ENCODE results near the gene IRX4. TPM values are rescaled to one million over a fixed set of nuclear protein-coding genes. Genes with fewer than 3 reads are reported as not detected.
A peak's percentile ranks its signal among the peaks of the same experiment; 100 is the strongest.

The IRX4 gene
- total RNA-seq, 1 experiment from 2014 or later: 16.5 TPM

GRCh38 chr5:1930501-1930879 is 47.8 kb upstream of the IRX4 start (continued):
- TF ChIP-seq, protein P1, sequence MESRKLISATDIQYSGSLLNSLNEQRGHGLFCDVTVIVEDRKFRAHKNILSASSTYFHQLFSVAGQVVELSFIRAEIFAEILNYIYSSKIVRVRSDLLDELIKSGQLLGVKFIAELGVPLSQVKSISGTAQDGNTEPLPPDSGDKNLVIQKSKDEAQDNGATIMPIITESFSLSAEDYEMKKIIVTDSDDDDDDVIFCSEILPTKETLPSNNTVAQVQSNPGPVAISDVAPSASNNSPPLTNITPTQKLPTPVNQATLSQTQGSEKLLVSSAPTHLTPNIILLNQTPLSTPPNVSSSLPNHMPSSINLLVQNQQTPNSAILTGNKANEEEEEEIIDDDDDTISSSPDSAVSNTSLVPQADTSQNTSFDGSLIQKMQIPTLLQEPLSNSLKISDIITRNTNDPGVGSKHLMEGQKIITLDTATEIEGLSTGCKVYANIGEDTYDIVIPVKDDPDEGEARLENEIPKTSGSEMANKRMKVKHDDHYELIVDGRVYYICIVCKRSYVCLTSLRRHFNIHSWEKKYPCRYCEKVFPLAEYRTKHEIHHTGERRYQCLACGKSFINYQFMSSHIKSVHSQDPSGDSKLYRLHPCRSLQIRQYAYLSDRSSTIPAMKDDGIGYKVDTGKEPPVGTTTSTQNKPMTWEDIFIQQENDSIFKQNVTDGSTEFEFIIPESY (IDR thresholded peaks at IDR 0.05; ENCODE audit: extremely low read depth, insufficient replicate concordance, low read length): no peak
- TF ChIP-seq YY1 (IDR thresholded peaks at IDR 0.05; ENCODE audit: extremely low read depth, insufficient replicate concordance, low read depth, low read length) (no peak), SRF (IDR thresholded peaks at IDR 0.05; ENCODE audit: low read depth) (no peak), CBX3 (IDR thresholded peaks at IDR 0.05; ENCODE audit: low read depth) (no peak), ZFX (IDR thresholded peaks at IDR 0.05) (no peak), JUND (IDR thresholded peaks at IDR 0.05) (no peak), FOSL1 (IDR thresholded peaks at IDR 0.05; ENCODE audit: low read depth) (no peak)
- TF ChIP-seq, protein P2, sequence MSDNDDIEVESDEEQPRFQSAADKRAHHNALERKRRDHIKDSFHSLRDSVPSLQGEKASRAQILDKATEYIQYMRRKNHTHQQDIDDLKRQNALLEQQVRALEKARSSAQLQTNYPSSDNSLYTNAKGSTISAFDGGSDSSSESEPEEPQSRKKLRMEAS (IDR thresholded peaks at IDR 0.05): no peak

DNA sequence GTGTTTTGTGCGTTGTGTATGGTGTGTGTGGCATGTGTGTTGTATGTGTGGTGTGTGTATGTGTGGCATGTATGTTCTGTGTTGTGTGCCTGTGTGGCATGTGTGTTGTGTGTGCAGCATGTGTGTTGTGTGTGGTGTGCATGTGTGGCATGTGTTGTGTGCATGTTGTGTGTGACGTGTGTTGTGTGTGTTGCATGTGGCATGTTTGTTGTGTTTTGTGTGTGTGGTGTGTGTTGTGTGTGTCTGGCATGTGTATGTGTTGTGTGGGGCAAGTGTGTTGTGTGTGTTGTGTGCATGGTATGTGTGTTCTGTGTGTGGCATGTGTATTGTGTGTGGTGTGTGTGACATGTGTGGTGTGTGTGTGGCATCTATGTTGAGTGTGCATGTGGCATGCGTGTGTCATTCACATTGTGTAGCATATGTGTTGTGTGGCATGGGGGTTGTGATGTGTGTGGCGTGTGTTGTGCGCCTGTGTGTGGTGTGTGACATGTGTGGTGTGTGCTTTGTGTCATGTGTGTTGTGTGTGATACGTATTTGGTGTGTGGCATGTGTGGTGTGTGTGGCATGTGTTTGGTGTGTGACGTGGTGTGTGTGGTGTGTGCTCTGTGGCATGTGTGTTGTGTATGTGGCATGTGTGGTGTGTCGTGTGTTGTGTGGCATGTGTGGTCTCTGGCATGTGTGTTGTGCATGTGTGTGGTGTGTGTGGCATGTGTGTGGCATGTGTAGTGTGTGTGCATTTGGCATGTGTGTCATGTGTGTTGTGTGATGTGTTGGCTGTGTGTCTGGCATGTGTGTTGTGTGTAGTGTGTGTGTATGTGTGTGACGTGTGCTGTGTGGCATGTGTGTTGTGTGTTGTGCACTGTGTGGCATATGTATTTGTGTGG is 46.6 kb upstream of the IRX4 start:
- CTCF ChIA-PET: no interaction called here
- DNase-seq (ENCODE audit: low read depth, low spot score) (no peak), ATAC-seq (no peak)
- Histone ChIP-seq H3K27ac (ENCODE audit: low read depth, low read length) (peak overlapping the region; percentile 20; the same call in 1 of the 2 replicates), H3K4me1 (ENCODE audit: control insufficient read depth in 1 of 2, insufficient read depth in 2 of 2, low read length in 2 of 2) (peaks cover 18 to 21% of the 10 kb centered on the region in 2 experiments), H3K79me2 (ENCODE audit: insufficient read depth, low read length) (no peaks in the 10 kb centered on the region), H3K4me2 (ENCODE audit: low read length) (no peak overlapping the region), H3K9me3 (ENCODE audit: control insufficient read depth in 1 of 2, insufficient read depth in 1 of 2, low read depth in 1 of 2, low read length in 2 of 2) (peaks cover 0 to 6% of the 10 kb centered on the region in 2 experiments; a peak in 1 of 4 replicates), H3K9ac (ENCODE audit: low read length) (no peak overlapping the region), H4K20me1 (ENCODE audit: insufficient read depth) (no peaks in the 10 kb centered on the region), H3K9me2 (ENCODE audit: insufficient read depth) (no peaks in the 10 kb centered on the region), H3K27me3 (ENCODE audit: insufficient read depth, low read length) (no peaks in the 10 kb centered on the region), H3K36me3 (ENCODE audit: control insufficient read depth in 1 of 2, insufficient read depth in 2 of 2, low read length in 2 of 2) (no peaks in the 10 kb centered on the region), H2AFZ (ENCODE audit: low read depth, low read length, poor library complexity, severe bottlenecking) (no peak overlapping the region), H3K4me3 (replicated peaks in 1 of 2; ENCODE audit: low read depth in 1 of 2, low read length in 2 of 2) (no peak overlapping the region)
- RAD21 ChIA-PET (ENCODE audit: low non-redundant PET in 1 of 2, low total read pairs in 2 of 2, uncharacterized antibody in 2 of 2, unreplicated experiment in 2 of 2): no interaction called here
- intact Hi-C loops (cut with micrococcal nuclease): no loop called here
- no TSS peak for BruUV-seq (replicated peaks)
- POLR2A ChIA-PET: no interaction called here
- TF ChIP-seq, protein P1 (IDR thresholded peaks at IDR 0.05; ENCODE audit: extremely low read depth, insufficient replicate concordance, low read length): no peak
- no peak for TF ChIP-seq CTCF (IDR thresholded peaks at IDR 0.05 in 2 of 3, conservative IDR thresholded peaks at IDR 0.05 in 1 of 3; ENCODE audit: borderline replicate concordance in 1 of 3, insufficient read depth in 1 of 3, low read depth in 2 of 3, low read length in 2 of 3)
- no peak for TF ChIP-seq YY1 (IDR thresholded peaks at IDR 0.05; ENCODE audit: extremely low read depth, insufficient replicate concordance, low read depth, low read length)
- no peak for TF ChIP-seq CEBPB (IDR thresholded peaks at IDR 0.05; ENCODE audit: low read depth)
- TF ChIP-seq EZH2phosphoT487 (IDR thresholded peaks at IDR 0.05; ENCODE audit: borderline replicate concordance): no peak
- no peak for TF ChIP-seq EZH2 (IDR thresholded peaks at IDR 0.05)
- no peak for TF ChIP-seq CBX3 (IDR thresholded peaks at IDR 0.05; ENCODE audit: low read depth)
- no peak for TF ChIP-seq EGR1 (IDR thresholded peaks at IDR 0.05; ENCODE audit: low read depth)
- TF ChIP-seq POLR2AphosphoS5 (IDR thresholded peaks at IDR 0.05; ENCODE audit: low read depth, low read length): no peak
- TF ChIP-seq RAD21 (IDR thresholded peaks at IDR 0.05; ENCODE audit: low read depth): no peak
- TF ChIP-seq ZFX (IDR thresholded peaks at IDR 0.05): no peak
- TF ChIP-seq ZNF274 (IDR thresholded peaks at IDR 0.05; ENCODE audit: low read depth, low read length): no peak
- TF ChIP-seq, protein P3, sequence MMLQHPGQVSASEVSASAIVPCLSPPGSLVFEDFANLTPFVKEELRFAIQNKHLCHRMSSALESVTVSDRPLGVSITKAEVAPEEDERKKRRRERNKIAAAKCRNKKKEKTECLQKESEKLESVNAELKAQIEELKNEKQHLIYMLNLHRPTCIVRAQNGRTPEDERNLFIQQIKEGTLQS (IDR thresholded peaks at IDR 0.05): no peak
- no peak for TF ChIP-seq SIN3A (IDR thresholded peaks at IDR 0.05; ENCODE audit: low read depth)
- TF ChIP-seq FOSL1 (IDR thresholded peaks at IDR 0.05; ENCODE audit: low read depth): no peak

Measured in HCT116 (cell line).